Esophagus squamous epithelium (tissue), 5 donors: ENCODE data around the gene APCDD1. TPM values are rescaled to one million over a fixed set of nuclear protein-coding genes. Genes with fewer than 3 reads are reported as not detected.
"Not testable (repeated sequence)": the region's sequence is repeated elsewhere in the genome, so short reads cannot be mapped to it uniquely, and the experiment has no call there.

ENCODE experiments used
- DNase-seq: peaks from one replicate; lab custom pipeline; 2025; lab: John Stamatoyannopoulos, UW
- H3K27ac ChIP-seq, 4 donors: fragments of 200-600 bp; sonication (generic); one replicate each; pipeline ENCODE4 v1.5.1; 2016 to 2019; ENCODE audit warnings: mild to moderate bottlenecking in 1 of 4
- H3K27me3 ChIP-seq, 4 donors: fragments of 200-600 bp; sonication (generic); 1 replicate in 3 of 4; 2 replicates in 1 of 4; pipeline versions ENCODE4 v1.5.1 to v1.6.0; 2017 to 2021; ENCODE audit warnings: antibody characterized with exemption in 1 of 4
- H3K36me3 ChIP-seq, 3 donors: fragments of 200-600 bp; sonication (generic); one replicate each; pipeline ENCODE4 v1.5.1; 2016 to 2019
- H3K4me1 ChIP-seq, 3 donors: fragments of 200-600 bp; sonication (generic); one replicate each; pipeline ENCODE4 v1.5.1; 2017 to 2019
- H3K4me3 ChIP-seq, 4 donors: fragments of 200-600 bp; sonication (generic); 1 replicate in 3 of 4; 2 replicates in 1 of 4; pipeline ENCODE4 v1.5.1; 2016 to 2019; ENCODE audit warnings: mild to moderate bottlenecking in 2 of 4, moderate library complexity in 1 of 4
- H3K9me3 ChIP-seq, 3 donors: fragments of 200-600 bp; sonication (generic); one replicate each; pipeline ENCODE4 v1.5.1; 2016 to 2019
- POLR2A ChIP-seq, 4 donors: fragments of 450-650 bp; IDR thresholded peaks; one replicate each; pipeline ENCODE4 v1.6.1; 2017; ENCODE audit warnings: antibody characterized with exemption in 4 of 4, mild to moderate bottlenecking in 4 of 4, moderate library complexity in 3 of 4
- WGBS, 2 donors: methylation state at CpG; one replicate each; pipeline ENCODE4 v1.1.5; 2018; 5-methylcytosine and 5-hydroxymethylcytosine counted together
- intact Hi-C: fragments of 100-400 bp; cut with DNase I; formaldehyde crosslinking; loops from one replicate; pipeline ENCODE4 v1.15.0; 2022
- total RNA-seq, 4 donors: library from RNA; depleted of rRNA; stranded (reverse); fragments of >200 nt; gene quantifications; one replicate each; pipeline ENCODE4 v1.1.0, GENCODE V29; 2016
- TF ChIP-seq, protein P1 (sequence below), 6 experiments: fragments of 450-650 bp in 4 of 6; fragments of 200-600 bp in 2 of 6; sonication (generic) in 2 of 6; IDR thresholded peaks; one replicate each; pipeline ENCODE4 v1.5.1; 2016 to 2019; ENCODE audit warnings: antibody characterized with exemption in 6 of 6, mild to moderate bottlenecking in 4 of 6, moderate library complexity in 4 of 6
- donor health status: DM: yes; HTN: yes; CAD: no.

Gene APCDD1
- total RNA-seq, 4 donors from 2014 or later, result 16.5 to 76.5 (median 41.4) TPM

DNA sequence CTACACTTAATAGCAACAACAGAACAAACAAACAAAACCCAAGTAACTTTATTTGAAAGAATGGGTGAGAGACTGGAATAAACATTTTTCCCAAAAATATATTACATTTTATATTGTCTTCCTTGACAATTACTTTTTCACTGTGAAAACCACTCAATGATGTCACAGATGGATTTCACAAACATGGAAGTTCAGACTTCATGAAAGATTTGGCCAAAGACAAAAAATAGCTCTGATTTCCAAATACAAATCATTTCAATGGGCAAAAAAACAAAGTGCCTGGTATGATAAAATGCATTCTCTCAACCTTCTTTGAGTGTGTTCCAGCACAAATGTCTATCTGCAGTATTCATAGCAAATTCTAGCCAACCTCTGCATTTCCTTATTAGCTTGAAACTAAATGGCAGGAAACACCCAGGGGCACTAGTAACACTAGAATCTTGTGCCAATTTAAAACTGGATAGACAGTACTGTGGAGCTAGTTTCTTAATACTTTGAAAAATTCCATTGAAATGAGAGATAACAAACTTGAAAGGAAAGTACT, 42.8 kb downstream of the APCDD1 start:
- TF ChIP-seq, protein P1, sequence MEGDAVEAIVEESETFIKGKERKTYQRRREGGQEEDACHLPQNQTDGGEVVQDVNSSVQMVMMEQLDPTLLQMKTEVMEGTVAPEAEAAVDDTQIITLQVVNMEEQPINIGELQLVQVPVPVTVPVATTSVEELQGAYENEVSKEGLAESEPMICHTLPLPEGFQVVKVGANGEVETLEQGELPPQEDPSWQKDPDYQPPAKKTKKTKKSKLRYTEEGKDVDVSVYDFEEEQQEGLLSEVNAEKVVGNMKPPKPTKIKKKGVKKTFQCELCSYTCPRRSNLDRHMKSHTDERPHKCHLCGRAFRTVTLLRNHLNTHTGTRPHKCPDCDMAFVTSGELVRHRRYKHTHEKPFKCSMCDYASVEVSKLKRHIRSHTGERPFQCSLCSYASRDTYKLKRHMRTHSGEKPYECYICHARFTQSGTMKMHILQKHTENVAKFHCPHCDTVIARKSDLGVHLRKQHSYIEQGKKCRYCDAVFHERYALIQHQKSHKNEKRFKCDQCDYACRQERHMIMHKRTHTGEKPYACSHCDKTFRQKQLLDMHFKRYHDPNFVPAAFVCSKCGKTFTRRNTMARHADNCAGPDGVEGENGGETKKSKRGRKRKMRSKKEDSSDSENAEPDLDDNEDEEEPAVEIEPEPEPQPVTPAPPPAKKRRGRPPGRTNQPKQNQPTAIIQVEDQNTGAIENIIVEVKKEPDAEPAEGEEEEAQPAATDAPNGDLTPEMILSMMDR (IDR thresholded peaks at IDR 0.05), result no peak
- TF ChIP-seq POLR2A (IDR thresholded peaks at IDR 0.05), result no peak
- Histone ChIP-seq H3K36me3 (no peaks in the 10 kb centered on the region), H3K4me1 (peaks cover 0 to 15% (median 0%) of the 10 kb centered on the region in 3 donors), H3K4me3 (no peak overlapping the region), H3K27ac (peak overlapping the region in 1 of 4 donors; percentile 11), H3K9me3 (no peaks in the 10 kb centered on the region), H3K27me3 (no peaks in the 10 kb centered on the region)
- intact Hi-C loops, result no loop called here
- DNase-seq, result no peak

DNA sequence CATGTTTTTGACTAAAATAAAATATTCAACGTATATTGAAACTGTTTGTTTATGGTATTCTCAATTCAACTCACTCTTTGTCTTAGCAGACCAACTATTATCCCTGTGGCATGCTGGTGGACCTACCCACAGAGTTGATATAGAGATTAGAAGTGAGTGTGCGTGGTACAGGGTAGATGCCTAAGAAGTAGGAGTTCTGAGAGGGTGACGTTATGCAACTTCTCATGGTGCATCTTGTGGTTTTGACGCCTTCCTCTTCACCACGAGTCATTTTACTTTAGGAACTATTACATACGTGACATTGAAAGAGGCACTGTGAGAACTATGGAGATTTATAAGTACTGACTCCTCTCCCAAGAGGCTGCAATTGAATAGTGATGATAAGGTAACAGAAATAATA, 44.8 kb downstream of the APCDD1 start:
- no peaks in the 10 kb centered on the region for H3K27me3 ChIP-seq
- TF ChIP-seq, protein P1 (IDR thresholded peaks at IDR 0.05), result no peak
- no peak for TF ChIP-seq POLR2A (IDR thresholded peaks at IDR 0.05)
- H3K4me3 ChIP-seq, result no peak overlapping the region
- intact Hi-C loops, result no loop called here
- H3K36me3 ChIP-seq, result no peaks in the 10 kb centered on the region
- H3K4me1 ChIP-seq, result peaks cover 0 to 15% (median 0%) of the 10 kb centered on the region in 3 donors
- no peak for DNase-seq
- no peaks in the 10 kb centered on the region for H3K9me3 ChIP-seq
- H3K27ac ChIP-seq, result no peak overlapping the region
- WGBS, 2 donors, result 67 to 70% methylated on average over 6 of the region's 6 CpGs

DNA sequence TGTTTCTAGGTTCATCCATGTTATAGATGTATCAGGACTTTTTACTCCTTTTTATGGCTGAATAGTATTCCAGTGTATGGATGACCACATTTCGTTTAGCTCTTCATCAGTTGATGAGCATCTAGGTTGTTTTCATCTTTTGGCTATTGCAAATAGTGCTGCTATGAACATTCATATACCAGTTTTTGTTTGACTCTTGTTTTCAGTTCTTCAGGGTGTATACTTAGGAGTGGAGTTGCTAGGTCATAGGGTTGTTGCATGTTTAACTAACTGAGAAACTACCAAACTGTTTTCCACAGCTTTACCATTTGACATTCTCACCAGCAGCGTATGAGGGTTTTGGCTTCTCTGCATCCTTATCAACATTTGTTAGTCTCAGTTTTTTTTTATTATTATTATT, 45.6 kb downstream of the APCDD1 start:
- intact Hi-C loops, result no loop called here
- no peak overlapping the region for H3K4me3 ChIP-seq
- TF ChIP-seq, protein P1 (IDR thresholded peaks at IDR 0.05), result no peak
- WGBS, 2 donors, result 39 to 94% methylated on average over 2 of the region's 2 CpGs
- H3K9me3 ChIP-seq, result peaks cover 0 to 5% (median 0%) of the 10 kb centered on the region in 3 donors
- no peaks in the 10 kb centered on the region for H3K36me3 ChIP-seq
- H3K4me1 ChIP-seq, result peaks cover 0 to 15% (median 0%) of the 10 kb centered on the region in 3 donors
- no peaks in the 10 kb centered on the region for H3K27me3 ChIP-seq
- H3K27ac ChIP-seq, result no peak overlapping the region
- DNase-seq, result no peak

DNA sequence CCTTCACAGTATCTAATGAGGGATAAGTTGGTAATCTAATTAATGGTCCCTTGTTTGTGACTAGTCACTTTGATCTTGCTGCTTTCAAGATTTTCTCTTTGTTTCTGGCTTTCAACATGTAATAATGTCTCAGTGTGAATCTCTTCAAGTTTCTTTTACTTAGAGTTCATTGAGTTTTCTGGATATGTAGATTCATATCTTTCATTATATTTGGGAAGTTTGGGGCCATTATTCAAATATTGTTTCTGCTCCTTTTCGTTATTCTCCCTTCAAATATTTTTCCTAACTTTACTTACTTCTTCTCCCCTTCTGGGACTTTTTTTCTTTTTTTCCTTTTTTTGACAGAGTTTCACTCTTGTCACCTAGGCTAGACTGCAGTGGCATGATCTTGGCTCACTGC, 50.3 kb downstream of the APCDD1 start:
- H3K4me1 ChIP-seq, result no peaks in the 10 kb centered on the region
- peaks cover 0 to 34% (median 17%) of the 10 kb centered on the region in 3 donors for H3K9me3 ChIP-seq
- no peak for DNase-seq
- no peaks in the 10 kb centered on the region for H3K36me3 ChIP-seq
- H3K27ac ChIP-seq, result no peak overlapping the region
- H3K27me3 ChIP-seq, result no peaks in the 10 kb centered on the region
- no peak overlapping the region for H3K4me3 ChIP-seq
- intact Hi-C loops, result no loop called here
- WGBS, 2 donors, result 79 to 83% methylated on average over 1 of the region's 1 CpG
- TF ChIP-seq POLR2A (IDR thresholded peaks at IDR 0.05), result no peak
- TF ChIP-seq, protein P1 (IDR thresholded peaks at IDR 0.05), result no peak

DNA sequence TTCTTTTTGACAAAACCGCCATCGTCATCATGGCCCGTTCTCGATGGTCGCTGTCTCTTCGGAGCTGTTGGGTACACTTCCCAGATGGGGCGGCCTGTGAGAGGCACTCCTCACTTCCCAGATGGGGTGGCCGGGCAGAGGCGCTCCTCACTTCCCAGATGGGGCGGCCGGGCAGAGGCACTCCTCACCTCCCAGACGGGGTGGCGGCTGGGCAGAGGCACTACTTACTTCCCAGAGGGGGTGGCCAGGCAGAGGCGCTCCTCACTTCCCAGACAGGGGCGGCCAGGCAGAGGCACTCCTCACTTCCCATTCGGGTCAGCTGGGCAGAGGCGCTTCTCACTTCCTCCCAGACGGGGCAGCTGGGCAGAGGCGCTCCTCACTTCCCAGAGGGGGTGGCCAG, 51.5 kb downstream of the APCDD1 start:
- intact Hi-C loops, H3K4me3 ChIP-seq, DNase-seq, H3K4me1 ChIP-seq, H3K27ac ChIP-seq, H3K27me3 ChIP-seq, H3K36me3 ChIP-seq: not testable (repeated sequence)
- 81% methylated on average over 6 of the region's 19 CpGs; no CpG with 5 or more reads in 1 of the 2 donors for WGBS, 2 donors
- H3K9me3 ChIP-seq, result peaks cover 0 to 34% (median 17%) of the 10 kb centered on the region in 3 donors

DNA sequence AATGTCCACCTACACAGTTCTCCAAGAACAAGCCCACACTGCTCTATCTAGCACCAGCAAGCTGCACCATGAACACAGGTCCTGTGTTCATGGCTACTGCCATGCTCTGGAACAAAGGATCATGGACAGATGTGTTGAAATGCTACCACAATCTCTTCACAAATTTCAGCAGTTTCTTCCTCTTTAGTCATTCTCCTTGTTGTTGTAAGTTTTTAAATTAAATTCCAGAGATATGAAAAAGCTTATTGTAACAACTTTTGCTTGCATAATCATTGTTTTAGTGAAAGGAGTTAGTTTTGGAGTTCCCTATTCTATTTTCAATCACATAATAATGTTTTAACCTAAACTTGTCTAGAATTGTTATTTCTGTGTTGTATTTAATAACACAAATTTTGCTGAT, 54.2 kb downstream of the APCDD1 start:
- Histone ChIP-seq H3K27ac (no peak overlapping the region), H3K27me3 (no peaks in the 10 kb centered on the region), H3K4me3 (no peak overlapping the region), H3K9me3 (peaks cover 0 to 34% (median 17%) of the 10 kb centered on the region in 3 donors), H3K4me1 (peaks cover 0 to 8% (median 2%) of the 10 kb centered on the region in 3 donors), H3K36me3 (no peaks in the 10 kb centered on the region)
- TF ChIP-seq, protein P1 (IDR thresholded peaks at IDR 0.05), result no peak
- TF ChIP-seq POLR2A (IDR thresholded peaks at IDR 0.05), result no peak
- intact Hi-C loops, result no loop called here
- DNase-seq, result no peak
